IPS-20b (cell line): Measurements from ENCODE around the gene ZNRF1.

ENCODE experiments used
- H3K27ac ChIP-seq: one replicate; pipeline ENCODE4 v1.5.1; 2013; ENCODE audit warnings: low read length
- H3K27me3 ChIP-seq: 2 replicates; pipeline ENCODE4 v1.6.1; 2013; ENCODE audit warnings: mild to moderate bottlenecking, low read length, inconsistent platforms; ENCODE audit not compliant: insufficient read depth
- H3K36me3 ChIP-seq: 2 replicates; pipeline ENCODE4 v1.6.1; 2013; ENCODE audit warnings: low read depth, mild to moderate bottlenecking, inconsistent platforms, low read length, moderate library complexity; ENCODE audit not compliant: insufficient read depth
- H3K4me1 ChIP-seq: 2 replicates; pipeline ENCODE4 v1.6.1; 2013; ENCODE audit warnings: mild to moderate bottlenecking, control low read depth, inconsistent platforms, low read length, moderate library complexity; ENCODE audit not compliant: insufficient read depth
- H3K4me3 ChIP-seq: 2 replicates; pipeline ENCODE4 v1.5.1; 2013; ENCODE audit warnings: mild to moderate bottlenecking, low read length, inconsistent platforms
- H3K9ac ChIP-seq: 2 replicates; pipeline ENCODE4 v1.6.1; 2013; ENCODE audit warnings: low read depth, mild to moderate bottlenecking, inconsistent platforms, low read length, moderate library complexity
- H3K9me3 ChIP-seq: 2 replicates; pipeline ENCODE4 v1.6.1; 2013; ENCODE audit warnings: mild to moderate bottlenecking, low read depth, low read length, inconsistent platforms; ENCODE audit not compliant: insufficient read depth

Gene ZNRF1

GRCh38 chr16:75052481-75053202 is 53.8 kb downstream of the ZNRF1 start:
- Histone ChIP-seq H3K4me3 (no peak overlapping the region), H3K4me1 (peaks cover 7% of the 10 kb centered on the region; the same call in 1 of the 2 replicates), H3K9ac (no peak overlapping the region), H3K27me3 (no peaks in the 10 kb centered on the region), H3K27ac (no peak overlapping the region), H3K9me3 (no peaks in the 10 kb centered on the region), H3K36me3 (no peaks in the 10 kb centered on the region)

GRCh38 chr16:75053791-75054555 is 55.1 kb downstream of the ZNRF1 start:
- no peaks in the 10 kb centered on the region for H3K9me3 ChIP-seq
- no peak overlapping the region for H3K4me3 ChIP-seq
- peaks cover 12% of the 10 kb centered on the region; the same call in 1 of the 2 replicates for H3K4me1 ChIP-seq
- H3K9ac ChIP-seq = no peak overlapping the region
- H3K36me3 ChIP-seq = no peaks in the 10 kb centered on the region
- H3K27ac ChIP-seq = no peak overlapping the region
- H3K27me3 ChIP-seq = no peaks in the 10 kb centered on the region

- Histone ChIP-seq H3K4me1 (peaks cover 12% of the 10 kb centered on the region; the same call in 1 of the 2 replicates), H3K27ac (no peak overlapping the region), H3K9ac (no peak overlapping the region), H3K27me3 (no peaks in the 10 kb centered on the region), H3K36me3 (no peaks in the 10 kb centered on the region), H3K9me3 (no peaks in the 10 kb centered on the region), H3K4me3 (no peak overlapping the region)
These were observed 55.7 kb downstream of the ZNRF1 start for GRCh38 chr16:75054556-75054947.

- Histone ChIP-seq H3K27me3 (no peaks in the 10 kb centered on the region), H3K27ac (no peak overlapping the region), H3K4me1 (peaks cover 11% of the 10 kb centered on the region; the same call in 1 of the 2 replicates), H3K4me3 (no peak overlapping the region), H3K9me3 (no peaks in the 10 kb centered on the region), H3K9ac (no peak overlapping the region), H3K36me3 (no peaks in the 10 kb centered on the region)
These were observed 60.0 kb downstream of the ZNRF1 start for GRCh38 chr16:75058806-75059205.

- H3K27ac ChIP-seq = no peak overlapping the region
- H3K9me3 ChIP-seq = no peaks in the 10 kb centered on the region
- no peaks in the 10 kb centered on the region for H3K27me3 ChIP-seq
- H3K9ac ChIP-seq = no peak overlapping the region
- no peaks in the 10 kb centered on the region for H3K36me3 ChIP-seq
- H3K4me3 ChIP-seq = no peak overlapping the region
- peaks cover 11% of the 10 kb centered on the region; the same call in 1 of the 2 replicates for H3K4me1 ChIP-seq
These were observed 60.6 kb downstream of the ZNRF1 start for GRCh38 chr16:75059411-75059810.

- Histone ChIP-seq H3K4me1 (peaks cover 11% of the 10 kb centered on the region; the same call in 1 of the 2 replicates), H3K4me3 (no peak overlapping the region), H3K27ac (no peak overlapping the region), H3K9me3 (no peaks in the 10 kb centered on the region), H3K36me3 (no peaks in the 10 kb centered on the region), H3K27me3 (no peaks in the 10 kb centered on the region), H3K9ac (no peak overlapping the region)
These were observed 61.9 kb downstream of the ZNRF1 start for GRCh38 chr16:75060723-75061122.

GRCh38 chr16:75061669-75062068 is 62.8 kb downstream of the ZNRF1 start:
- Histone ChIP-seq H3K9me3 (no peaks in the 10 kb centered on the region), H3K27ac (no peak overlapping the region), H3K4me3 (no peak overlapping the region), H3K4me1 (peaks cover 11% of the 10 kb centered on the region; the same call in 1 of the 2 replicates), H3K36me3 (no peaks in the 10 kb centered on the region), H3K27me3 (no peaks in the 10 kb centered on the region), H3K9ac (no peak overlapping the region)

- Histone ChIP-seq H3K27ac (no peak overlapping the region), H3K27me3 (no peaks in the 10 kb centered on the region), H3K4me1 (peaks cover 11% of the 10 kb centered on the region; the same call in 1 of the 2 replicates), H3K9ac (no peak overlapping the region), H3K9me3 (no peaks in the 10 kb centered on the region), H3K36me3 (no peaks in the 10 kb centered on the region), H3K4me3 (no peak overlapping the region)
These were observed 63.5 kb downstream of the ZNRF1 start for GRCh38 chr16:75062135-75062975.

- Histone ChIP-seq H3K4me3 (no peak overlapping the region), H3K27me3 (no peaks in the 10 kb centered on the region), H3K9me3 (no peaks in the 10 kb centered on the region), H3K27ac (no peak overlapping the region), H3K9ac (no peak overlapping the region), H3K36me3 (no peaks in the 10 kb centered on the region), H3K4me1 (peaks cover 11% of the 10 kb centered on the region; the same call in 1 of the 2 replicates)
These were observed 64.1 kb downstream of the ZNRF1 start for GRCh38 chr16:75062976-75063346.

- peaks cover 7% of the 10 kb centered on the region; the same call in 1 of the 2 replicates for H3K4me1 ChIP-seq
- H3K27ac ChIP-seq = no peak overlapping the region
- no peaks in the 10 kb centered on the region for H3K36me3 ChIP-seq
- H3K9ac ChIP-seq = 0 out of 2 replicates have a peak overlapping the region, but pooled peaks have one; percentile 11
- no peak overlapping the region for H3K4me3 ChIP-seq
- H3K27me3 ChIP-seq = no peaks in the 10 kb centered on the region
- H3K9me3 ChIP-seq = no peaks in the 10 kb centered on the region
These were observed 64.8 kb downstream of the ZNRF1 start for GRCh38 chr16:75063549-75064088.
